Prostate gland (tissue), 2 donors: ENCODE results near the gene CDH16. TPM values are rescaled to one million over a fixed set of nuclear protein-coding genes. Genes with fewer than 3 reads are reported as not detected.

Experiments used
- DNase-seq: peaks from one replicate; pipeline ENCODE4 v3.0.0-alpha.2; 2019; ENCODE audit warnings: low spot score
- H3K27ac ChIP-seq, 2 donors: fragments of 200-600 bp; sonication (generic); 2 replicates each; pipeline ENCODE4 v1.5.1; 2017 to 2019
- H3K27me3 ChIP-seq: fragments of 200-600 bp; sonication (generic); replicated peaks from 2 replicates; pipeline ENCODE4 v1.5.1; 2019; ENCODE audit not compliant: insufficient read depth
- H3K36me3 ChIP-seq, 2 donors: fragments of 200-600 bp; sonication (generic); 1 replicate in 1 of 2; 2 replicates in 1 of 2; pipeline versions ENCODE4 v1.5.1 to v1.8.1; 2017 to 2019
- H3K4me1 ChIP-seq: fragments of 200-600 bp; sonication (generic); replicated peaks from 2 replicates; pipeline ENCODE4 v1.5.1; 2019
- H3K4me3 ChIP-seq, 2 donors: fragments of 200-600 bp; sonication (generic); 2 replicates each; pipeline ENCODE4 v1.5.1; 2017 to 2019
- H3K9me3 ChIP-seq: fragments of 200-600 bp; sonication (generic); 2 replicates; pipeline ENCODE4 v1.5.1; 2017
- CTCF ChIP-seq, 4 experiments: fragments of 200-600 bp in 2 of 4; fragments of 450-650 bp in 2 of 4; sonication (generic) in 2 of 4; IDR thresholded peaks; 1 replicate in 3 of 4; 2 replicates in 1 of 4; pipeline ENCODE4 v1.5.1; 2016 to 2019; ENCODE audit warnings: antibody characterized with exemption in 4 of 4, mild to moderate bottlenecking in 2 of 4, moderate library complexity in 2 of 4
- POLR2A ChIP-seq: fragments of 450-650 bp; IDR thresholded peaks from one replicate; pipeline ENCODE4 v1.6.1; 2016; ENCODE audit warnings: antibody characterized with exemption, mild to moderate bottlenecking
- POLR2AphosphoS5 ChIP-seq: sonication (generic); formaldehyde crosslinking; IDR thresholded peaks from one replicate; pipeline ENCODE4 v1.6.1; 2017; ENCODE audit warnings: antibody characterized with exemption
- WGBS: methylation state at CpG from one replicate; pipeline ENCODE4 v1.1.5; 2018; 5-methylcytosine and 5-hydroxymethylcytosine counted together
- intact Hi-C: fragments of 100-400 bp; cut with DNase I; formaldehyde crosslinking; loops from one replicate; pipeline ENCODE4 v1.14.2; 2022
- total RNA-seq, 2 donors: library from RNA; depleted of rRNA; stranded (reverse); fragments of >200 nt; gene quantifications; one replicate each; pipeline ENCODE4 v1.1.0, GENCODE V29; 2016

Gene CDH16
- total RNA-seq, 2 donors from 2014 or later = not detected

- Histone ChIP-seq H3K4me1 (no peaks in the 10 kb centered on the region), H3K4me3 (no peak overlapping the region), H3K36me3 (no peaks in the 10 kb centered on the region), H3K27ac (no peak overlapping the region), H3K9me3 (no peaks in the 10 kb centered on the region), H3K27me3 (no peaks in the 10 kb centered on the region)
- 98% methylated on average over 3 of the region's 3 CpGs for WGBS
- TF ChIP-seq CTCF (IDR thresholded peaks at IDR 0.05) = no peak
- no peak for TF ChIP-seq POLR2A
- no peak for TF ChIP-seq POLR2AphosphoS5
- intact Hi-C loops = no loop called here
- no peak for DNase-seq
Measured at GRCh38 chr16:66895999-66896398, 22.7 kb downstream of the CDH16 start.

- Histone ChIP-seq H3K36me3 (no peaks in the 10 kb centered on the region), H3K4me3 (no peak overlapping the region), H3K27me3 (no peaks in the 10 kb centered on the region), H3K9me3 (no peaks in the 10 kb centered on the region), H3K27ac (no peak overlapping the region), H3K4me1 (no peaks in the 10 kb centered on the region)
- 83% methylated on average over 5 of the region's 5 CpGs for WGBS
- intact Hi-C loops = no loop called here
- DNase-seq = no peak
- TF ChIP-seq POLR2AphosphoS5 (no peak), CTCF (IDR thresholded peaks at IDR 0.05) (no peak), POLR2A (no peak)
Measured at GRCh38 chr16:66895689-66895979, 23.1 kb downstream of the CDH16 start.

GRCh38 chr16:66894948-66895688, 23.6 kb downstream of the CDH16 start:
- TF ChIP-seq POLR2A (no peak), POLR2AphosphoS5 (no peak), CTCF (IDR thresholded peaks at IDR 0.05) (peak; percentile 39 to 74 (median 63))
- Histone ChIP-seq H3K4me3 (no peak overlapping the region), H3K36me3 (no peaks in the 10 kb centered on the region), H3K27me3 (no peaks in the 10 kb centered on the region), H3K9me3 (no peaks in the 10 kb centered on the region), H3K4me1 (no peaks in the 10 kb centered on the region), H3K27ac (no peak overlapping the region)
- intact Hi-C loops = loop anchor here (5.0 kb wide), 1 partner anchor 262 kb away; the partner anchor contains the start of genes FBXL8 and TRADD
- 37% methylated on average over 11 of the region's 11 CpGs for WGBS
- DNase-seq = peak; percentile 34

GRCh38 chr16:66894055-66894454, 24.6 kb downstream of the CDH16 start:
- TF ChIP-seq POLR2AphosphoS5 = no peak
- TF ChIP-seq CTCF (IDR thresholded peaks at IDR 0.05) = no peak
- no peak for TF ChIP-seq POLR2A
- Histone ChIP-seq H3K4me1 (no peaks in the 10 kb centered on the region), H3K27me3 (no peaks in the 10 kb centered on the region), H3K36me3 (no peaks in the 10 kb centered on the region), H3K9me3 (no peaks in the 10 kb centered on the region), H3K27ac (no peak overlapping the region), H3K4me3 (no peak overlapping the region)
- no peak for DNase-seq
- 77% methylated on average over 2 of the region's 2 CpGs for WGBS
- intact Hi-C loops = loop anchor here (5.0 kb wide), 1 partner anchor 263 kb away; the partner anchor contains the start of genes FBXL8 and TRADD

- DNase-seq = no peak
- Histone ChIP-seq H3K9me3 (no peaks in the 10 kb centered on the region), H3K36me3 (no peaks in the 10 kb centered on the region), H3K4me1 (no peaks in the 10 kb centered on the region), H3K27me3 (no peaks in the 10 kb centered on the region), H3K4me3 (no peak overlapping the region), H3K27ac (no peak overlapping the region)
- intact Hi-C loops = loop anchor here (5.0 kb wide), 1 partner anchor 266 kb away; the partner anchor contains the start of genes FBXL8 and TRADD
- TF ChIP-seq POLR2A = no peak
- TF ChIP-seq CTCF (IDR thresholded peaks at IDR 0.05) = no peak
- TF ChIP-seq POLR2AphosphoS5 = no peak
- 98% methylated on average over 6 of the region's 6 CpGs for WGBS
Measured at GRCh38 chr16:66891797-66892196, 26.9 kb downstream of the CDH16 start.
